Erythroblast (primary cell): ENCODE measurements around the gene MSLN.

ENCODE experiments used
- GATA1 ChIP-seq: IDR thresholded peaks from 2 replicates; pipeline ENCODE4 v1.6.1; 2011; ENCODE audit warnings: low read depth, mild to moderate bottlenecking, control low read depth, low read length, moderate library complexity
- POLR2A ChIP-seq: IDR thresholded peaks from 2 replicates; pipeline ENCODE4 v1.6.1; 2011; ENCODE audit warnings: mild to moderate bottlenecking, low read length

GRCh38 chr16:768428-768827, 7.9 kb downstream of the MSLN start:
- no peak for TF ChIP-seq POLR2A
- TF ChIP-seq GATA1: no peak
